Subcutaneous adipose tissue (tissue), 4 donors: ENCODE data around the gene HOGA1. TPM values are rescaled to one million over a fixed set of nuclear protein-coding genes. Genes with fewer than 3 reads are reported as not detected.

Source experiments
- total RNA-seq, 4 donors: library from RNA; depleted of rRNA; stranded (reverse); fragments of >200 nt; gene quantifications; one replicate each; pipeline ENCODE4 v1.1.0, GENCODE V29; 2016
- TF ChIP-seq, protein P1 (sequence below): fragments of 450-650 bp; IDR thresholded peaks from one replicate; pipeline ENCODE4 v1.5.1; 2016; ENCODE audit warnings: low read depth, mild to moderate bottlenecking, control low read depth, antibody characterized with exemption, moderate library complexity

HOGA1 gene
- total RNA-seq, 4 donors from 2014 or later: 4.8 to 14.1 (median 7.2) TPM

DNA sequence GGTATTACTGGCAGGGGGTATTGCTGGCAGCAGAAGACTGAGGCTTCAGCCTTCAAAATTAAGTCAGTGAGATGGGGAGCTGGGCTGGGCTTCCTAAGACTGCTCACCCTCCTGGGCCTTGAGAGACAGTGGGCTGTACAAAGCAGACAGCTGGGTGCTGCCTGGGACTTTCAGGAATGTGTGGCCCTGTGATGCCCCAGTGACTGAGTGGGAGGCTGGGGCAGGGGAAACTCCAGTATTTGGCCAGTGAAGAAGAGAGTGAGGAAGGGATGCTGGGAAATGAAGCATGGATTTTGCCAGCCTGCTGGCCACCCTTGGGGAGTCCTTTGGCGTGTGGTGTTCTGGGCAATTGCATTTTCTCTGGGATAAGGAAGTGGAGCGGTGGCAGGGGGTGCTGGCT lies 11.2 kb upstream of the HOGA1 start:
- TF ChIP-seq, protein P1, sequence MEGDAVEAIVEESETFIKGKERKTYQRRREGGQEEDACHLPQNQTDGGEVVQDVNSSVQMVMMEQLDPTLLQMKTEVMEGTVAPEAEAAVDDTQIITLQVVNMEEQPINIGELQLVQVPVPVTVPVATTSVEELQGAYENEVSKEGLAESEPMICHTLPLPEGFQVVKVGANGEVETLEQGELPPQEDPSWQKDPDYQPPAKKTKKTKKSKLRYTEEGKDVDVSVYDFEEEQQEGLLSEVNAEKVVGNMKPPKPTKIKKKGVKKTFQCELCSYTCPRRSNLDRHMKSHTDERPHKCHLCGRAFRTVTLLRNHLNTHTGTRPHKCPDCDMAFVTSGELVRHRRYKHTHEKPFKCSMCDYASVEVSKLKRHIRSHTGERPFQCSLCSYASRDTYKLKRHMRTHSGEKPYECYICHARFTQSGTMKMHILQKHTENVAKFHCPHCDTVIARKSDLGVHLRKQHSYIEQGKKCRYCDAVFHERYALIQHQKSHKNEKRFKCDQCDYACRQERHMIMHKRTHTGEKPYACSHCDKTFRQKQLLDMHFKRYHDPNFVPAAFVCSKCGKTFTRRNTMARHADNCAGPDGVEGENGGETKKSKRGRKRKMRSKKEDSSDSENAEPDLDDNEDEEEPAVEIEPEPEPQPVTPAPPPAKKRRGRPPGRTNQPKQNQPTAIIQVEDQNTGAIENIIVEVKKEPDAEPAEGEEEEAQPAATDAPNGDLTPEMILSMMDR: no peak

DNA sequence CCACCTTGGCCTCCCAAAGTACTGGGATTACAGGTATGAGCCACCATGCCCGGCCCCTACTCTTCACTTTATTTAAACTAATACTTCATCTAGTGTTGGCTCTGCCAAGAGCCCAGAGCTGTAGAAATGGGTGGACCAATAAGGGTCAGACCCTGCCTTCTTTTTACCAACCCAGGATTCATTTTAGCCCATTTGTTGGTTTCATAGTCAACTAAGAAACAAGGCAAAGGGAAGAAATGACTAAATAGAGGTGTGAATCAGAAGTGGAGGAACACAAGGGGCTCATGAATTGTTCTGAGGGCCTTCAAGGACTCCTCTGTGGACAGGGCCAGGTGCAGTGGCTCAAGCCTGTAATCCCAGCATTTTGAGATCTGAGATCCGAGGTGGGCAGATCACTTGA lies 10.5 kb upstream of the HOGA1 start:
- TF ChIP-seq, protein P1: no peak

DNA sequence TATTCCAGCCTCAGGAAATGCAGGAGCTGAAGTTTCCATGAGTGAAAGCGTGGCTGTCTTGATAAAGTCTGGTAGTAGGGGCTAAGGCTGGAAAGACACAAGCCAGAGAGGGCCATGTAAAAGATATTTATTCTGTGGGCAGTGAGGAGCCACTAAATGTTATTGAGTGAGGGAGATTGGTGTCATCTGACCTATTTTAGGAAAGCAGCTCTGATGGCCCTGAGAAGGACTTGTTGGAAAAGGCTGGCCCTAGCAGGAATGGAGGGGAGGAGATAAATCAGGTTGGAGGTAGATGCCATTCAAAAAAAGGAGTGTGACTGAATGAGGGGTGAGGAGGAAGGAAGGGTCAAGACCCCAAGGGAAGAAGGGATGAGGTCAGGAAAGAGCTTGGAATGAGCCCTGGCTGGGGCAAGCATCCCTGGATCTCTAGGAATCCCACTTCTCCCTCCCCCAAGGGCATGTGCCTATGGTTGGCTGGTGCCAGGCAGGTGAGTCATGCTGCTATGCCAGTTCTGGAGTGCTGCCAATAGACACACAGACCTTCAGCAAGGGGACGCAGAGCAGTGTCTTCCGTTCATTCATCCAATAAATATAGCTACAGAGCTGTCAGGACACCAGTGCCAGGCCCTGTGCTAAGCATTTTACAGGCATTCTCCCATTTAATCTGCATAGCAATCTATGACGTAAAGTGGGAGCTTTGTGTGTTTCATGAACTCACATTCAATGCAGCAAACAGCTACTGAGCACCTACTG lies 9.6 kb upstream of the HOGA1 start:
- TF ChIP-seq, protein P1: no peak

DNA sequence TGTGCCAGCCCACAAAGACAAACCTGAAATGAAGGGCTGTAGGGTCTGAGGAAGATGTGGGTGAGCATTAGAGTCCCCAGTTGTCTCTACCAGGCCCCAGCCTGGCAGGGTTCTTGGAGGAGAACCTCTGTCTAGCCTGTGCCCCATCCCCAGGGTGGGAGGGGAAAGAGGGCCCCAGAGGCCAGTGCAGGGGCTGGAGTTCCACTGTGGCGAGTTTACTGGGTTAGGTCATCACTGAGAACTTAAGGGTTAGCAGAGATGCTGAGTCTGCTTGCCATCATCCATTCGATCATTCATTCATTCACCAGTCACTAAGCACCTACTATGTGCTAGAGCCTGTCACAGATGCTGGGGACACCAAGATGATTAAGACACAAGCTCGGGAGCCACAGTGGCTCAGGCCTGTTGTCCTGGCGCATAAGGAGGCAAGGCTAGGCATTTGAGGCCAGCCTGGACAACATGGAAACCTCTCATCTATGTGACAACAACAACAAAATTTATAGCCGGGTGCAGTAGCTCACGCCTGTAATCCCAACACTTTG lies 9.0 kb upstream of the HOGA1 start:
- TF ChIP-seq, protein P1: no peak

DNA sequence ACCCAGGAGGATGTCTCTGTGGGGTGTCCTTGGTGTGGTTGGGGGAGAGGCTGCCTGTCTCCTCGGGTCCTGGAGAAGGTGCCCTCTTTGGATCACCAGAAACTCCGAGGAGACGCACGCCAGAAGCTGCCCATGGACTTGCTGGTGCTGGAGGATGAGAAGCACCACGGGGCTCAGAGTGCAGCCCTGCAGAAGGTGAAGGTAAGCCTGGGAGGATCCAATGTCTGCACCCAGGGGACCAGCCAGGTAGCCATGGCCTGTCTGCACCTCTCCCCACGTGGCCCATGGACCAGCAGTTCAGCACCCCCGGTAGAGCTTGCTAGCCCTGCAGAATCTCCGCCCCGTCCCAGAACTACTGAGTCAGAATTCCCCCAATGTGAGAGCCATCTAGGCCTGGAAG lies 6.5 kb upstream of the HOGA1 start:
- TF ChIP-seq, protein P1: no peak

DNA sequence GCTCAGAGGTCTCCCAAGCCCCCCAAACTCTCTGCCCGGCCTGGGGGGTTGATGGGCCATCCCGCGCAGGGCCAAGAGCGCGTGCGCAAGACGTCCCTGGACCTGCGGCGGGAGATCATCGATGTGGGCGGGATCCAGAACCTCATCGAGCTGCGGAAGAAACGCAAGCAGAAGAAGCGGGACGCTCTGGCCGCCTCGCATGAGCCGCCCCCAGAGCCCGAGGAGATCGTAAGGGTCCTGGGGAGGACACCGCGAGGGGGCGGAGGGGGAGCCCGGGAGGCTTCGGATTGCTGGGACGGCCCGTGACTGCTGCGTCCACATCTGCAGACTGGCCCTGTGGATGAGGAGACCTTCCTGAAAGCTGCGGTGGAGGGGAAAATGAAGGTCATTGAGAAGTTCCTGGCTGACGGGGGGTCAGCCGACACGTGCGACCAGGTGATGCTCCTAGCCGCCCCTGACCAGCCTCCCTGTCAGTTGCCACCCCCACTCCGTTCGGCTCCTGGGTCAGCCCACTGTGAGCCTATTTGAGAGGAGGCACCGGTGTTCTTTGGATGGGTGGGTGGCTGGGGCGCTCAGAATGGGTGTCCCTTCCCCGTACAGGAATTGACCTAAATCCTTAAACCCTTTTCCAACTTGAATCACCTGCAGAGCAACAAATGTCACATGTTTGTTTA lies 5.9 kb upstream of the HOGA1 start:
- TF ChIP-seq, protein P1: no peak
